CD4-positive, alpha-beta T cell treated with Interleukin-15 for 1 hour (primary cell): ENCODE measurements around the gene CNTNAP2.

Experiments
- DNase-seq: peaks from one replicate; pipeline ENCODE4 v3.0.0-alpha.2; 2020

CNTNAP2 gene

GRCh38 chr7:146116521-146117222 is at the start of gene CNTNAP2:
Gene CNTNAP2, plus strand, starts transcription at chr7:146116801. Its CDS starts 76 bp downstream, at chr7:146116877.
- DNase-seq, result no peak

- DNase-seq, result no peak
Observed at GRCh38 chr7:146067880-146068279, 48.7 kb upstream of the CNTNAP2 start.

GRCh38 chr7:146074195-146074765 is 42.3 kb upstream of the CNTNAP2 start:
- no peak for DNase-seq

- no peak for DNase-seq
Observed at GRCh38 chr7:146076344-146076743, 40.3 kb upstream of the CNTNAP2 start.

GRCh38 chr7:146084086-146084485 is 32.5 kb upstream of the CNTNAP2 start:
- DNase-seq, result no peak

GRCh38 chr7:146090023-146090645 is 26.5 kb upstream of the CNTNAP2 start:
- DNase-seq, result no peak

- DNase-seq, result no peak
Observed at GRCh38 chr7:146094356-146094755, 22.2 kb upstream of the CNTNAP2 start.

- no peak for DNase-seq
Observed at GRCh38 chr7:146096994-146097393, 19.6 kb upstream of the CNTNAP2 start.

GRCh38 chr7:146106319-146106718 is 10.3 kb upstream of the CNTNAP2 start:
- DNase-seq, result no peak

- DNase-seq, result no peak
Observed at GRCh38 chr7:146112755-146113154, 3.8 kb upstream of the CNTNAP2 start.

GRCh38 chr7:146115548-146115850 is 1.1 kb upstream of the CNTNAP2 start:
- no peak for DNase-seq

GRCh38 chr7:146115851-146116520 is 615 bp upstream of the CNTNAP2 start:
- DNase-seq, result no peak

GRCh38 chr7:146117576-146117975 is 975 bp downstream of the CNTNAP2 start:
- no peak for DNase-seq

- no peak for DNase-seq
Observed at GRCh38 chr7:146119002-146119401, 2.4 kb downstream of the CNTNAP2 start.

- no peak for DNase-seq
Observed at GRCh38 chr7:146123715-146124114, 7.1 kb downstream of the CNTNAP2 start.

GRCh38 chr7:146126767-146127509 is 10.3 kb downstream of the CNTNAP2 start:
- no peak for DNase-seq

GRCh38 chr7:146129296-146129695 is 12.7 kb downstream of the CNTNAP2 start:
- DNase-seq, result no peak

- DNase-seq, result no peak
Observed at GRCh38 chr7:146129997-146130396, 13.4 kb downstream of the CNTNAP2 start.

GRCh38 chr7:146131701-146132100 is 15.1 kb downstream of the CNTNAP2 start:
- DNase-seq, result no peak

GRCh38 chr7:146136357-146136875 is 19.8 kb downstream of the CNTNAP2 start:
- DNase-seq, result no peak

- no peak for DNase-seq
Observed at GRCh38 chr7:146138926-146139325, 22.3 kb downstream of the CNTNAP2 start.

GRCh38 chr7:146146831-146147486 is 30.4 kb downstream of the CNTNAP2 start:
- no peak for DNase-seq
